COLO829 (cell line): ENCODE results near the gene BCL7C.
"Not testable (repeated sequence)": the region's sequence is repeated elsewhere in the genome, so short reads cannot be mapped to it uniquely, and the experiment has no call there.

Experiments used
- DNase-seq: peaks from one replicate; pipeline ENCODE4 v3.0.0; 2012; ENCODE audit warnings: low spot score

Gene BCL7C

DNA sequence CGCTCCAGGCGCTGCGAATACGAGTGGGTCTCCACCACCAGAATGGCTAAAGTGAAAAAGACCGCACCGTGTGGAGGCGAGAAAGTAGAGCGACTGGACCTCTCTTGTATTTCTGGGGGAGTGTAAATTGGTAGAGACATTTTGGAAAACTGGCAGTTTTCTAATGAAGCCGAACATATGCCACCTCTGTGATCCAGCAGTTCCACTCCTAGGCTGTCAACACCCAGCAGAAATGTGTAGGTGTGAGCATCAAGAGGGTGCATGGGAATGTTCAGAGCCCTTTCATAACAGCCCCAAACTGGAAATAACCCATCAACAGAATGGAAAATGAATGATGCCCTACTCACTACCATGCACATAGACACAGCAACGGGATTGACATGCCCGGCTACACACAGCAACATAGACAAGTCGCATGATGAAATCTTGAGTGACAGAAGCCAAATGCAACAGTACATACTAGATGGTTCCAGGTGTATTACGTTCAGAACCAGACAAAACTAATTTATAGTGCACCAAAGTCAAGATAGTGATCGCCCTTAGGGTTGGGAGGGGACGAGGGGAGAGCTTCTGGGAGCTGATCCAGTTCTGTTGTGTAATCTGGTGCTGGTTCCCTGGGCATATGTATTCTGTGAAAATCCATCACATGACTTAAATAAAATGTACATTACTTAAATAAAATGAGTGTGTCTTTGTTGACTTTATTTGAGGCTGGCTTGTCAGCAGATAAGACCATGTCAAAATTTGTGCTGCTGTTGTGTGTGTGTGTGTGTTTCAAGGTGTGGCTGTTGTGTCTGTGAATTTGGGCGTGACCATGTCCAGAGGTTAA, 877 bp upstream of the BCL7C start:
- no peak for DNase-seq

GRCh38 chr16:30893417-30893743, 497 bp downstream of the BCL7C start:
- no peak for DNase-seq

DNA sequence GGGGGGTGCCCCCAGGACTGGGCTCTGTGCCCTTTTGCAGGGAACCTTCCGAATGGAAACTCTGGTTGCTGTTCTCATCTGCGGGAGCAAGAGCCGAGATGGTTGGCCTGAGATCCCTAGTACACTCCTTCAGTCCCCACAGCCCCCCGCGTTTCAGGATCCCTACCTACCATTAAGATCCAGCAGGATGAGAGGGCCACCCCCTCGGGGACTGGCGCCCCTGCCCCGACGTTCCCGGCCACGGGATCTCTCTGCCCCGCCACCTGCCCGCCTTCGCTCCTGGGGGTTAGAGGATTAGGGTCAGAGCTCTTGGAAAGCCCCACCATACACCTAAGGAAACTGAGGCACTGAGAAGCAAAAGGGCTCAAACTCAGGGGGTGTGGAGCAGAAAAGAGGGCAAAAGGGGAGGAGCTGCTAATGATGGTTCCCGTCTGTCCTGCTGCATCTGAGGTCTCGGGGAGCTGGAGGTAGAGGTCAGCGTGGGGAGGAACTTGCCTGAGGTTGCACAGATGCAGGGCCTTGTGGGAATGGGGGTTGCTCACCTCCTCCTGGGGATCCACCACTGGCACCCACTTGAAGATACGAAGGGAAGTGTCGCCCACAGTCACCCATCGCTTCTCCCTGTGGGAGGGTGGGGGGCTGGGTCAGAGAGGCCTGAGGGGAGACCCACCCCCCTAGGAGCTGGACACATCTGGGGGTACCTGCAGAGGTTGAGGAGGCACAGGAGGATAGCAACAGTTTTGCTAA, 1.0 kb downstream of the BCL7C start:
- no peak for DNase-seq

- DNase-seq: not testable (repeated sequence)
Observed at GRCh38 chr16:30891043-30891823, 2.6 kb downstream of the BCL7C start.

GRCh38 chr16:30889721-30890120, 4.2 kb downstream of the BCL7C start:
- no peak for DNase-seq

- no peak for DNase-seq
Observed at GRCh38 chr16:30888856-30889499, 4.9 kb downstream of the BCL7C start.

- no peak for DNase-seq
Observed at GRCh38 chr16:30887927-30888326, 6.0 kb downstream of the BCL7C start.

- no peak for DNase-seq
Observed at GRCh38 chr16:30886145-30886544, 7.7 kb downstream of the BCL7C start.

GRCh38 chr16:30885196-30885595, 8.7 kb downstream of the BCL7C start:
- DNase-seq: no peak

DNA sequence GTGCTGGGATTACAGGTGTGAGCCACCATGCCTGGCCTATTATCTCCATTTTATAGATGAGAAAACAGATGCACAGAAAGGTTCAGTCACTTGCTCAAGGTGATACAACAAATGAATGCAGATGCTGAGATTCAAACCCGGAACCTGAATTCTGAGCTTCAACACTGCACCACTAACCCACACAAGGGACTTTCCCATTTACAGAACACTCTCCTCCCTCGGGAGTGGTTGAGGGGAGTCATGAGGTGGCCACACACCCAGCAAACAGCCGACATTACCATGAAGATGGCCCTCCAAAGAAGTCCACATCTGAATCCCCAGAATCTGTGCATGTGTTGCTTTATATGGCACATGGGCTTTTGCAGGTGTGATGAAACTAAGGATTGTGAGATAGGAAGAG, 9.1 kb downstream of the BCL7C start:
- no peak for DNase-seq

- DNase-seq: no peak
Observed at GRCh38 chr16:30882429-30883310, 11.2 kb downstream of the BCL7C start.

DNA sequence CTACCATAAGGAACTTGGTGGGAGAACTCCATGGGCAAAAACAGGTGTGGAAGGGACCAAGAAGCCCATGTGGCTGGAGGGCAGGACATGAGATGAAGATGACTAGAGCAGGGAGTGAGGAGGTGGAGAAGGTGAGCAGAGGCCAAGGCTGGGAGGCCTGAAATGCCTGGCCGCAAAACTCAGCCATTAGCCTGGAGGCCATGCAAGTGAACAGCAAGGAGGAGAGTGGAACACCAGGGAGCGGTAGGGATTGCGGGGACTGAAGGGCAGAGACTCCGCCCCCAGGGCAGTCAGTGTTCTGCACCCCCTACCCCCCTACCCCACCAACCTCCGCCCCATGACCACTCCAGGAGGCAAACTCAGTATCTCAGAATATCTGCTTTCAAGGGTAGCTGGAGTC, 17.0 kb downstream of the BCL7C start:
- DNase-seq: no peak

- DNase-seq: no peak
Observed at GRCh38 chr16:30875871-30876801, 17.7 kb downstream of the BCL7C start.

- peak; percentile 80 for DNase-seq
Observed at GRCh38 chr16:30874821-30875717, 18.8 kb downstream of the BCL7C start.

GRCh38 chr16:30874244-30874820, 19.5 kb downstream of the BCL7C start:
- no peak for DNase-seq

DNA sequence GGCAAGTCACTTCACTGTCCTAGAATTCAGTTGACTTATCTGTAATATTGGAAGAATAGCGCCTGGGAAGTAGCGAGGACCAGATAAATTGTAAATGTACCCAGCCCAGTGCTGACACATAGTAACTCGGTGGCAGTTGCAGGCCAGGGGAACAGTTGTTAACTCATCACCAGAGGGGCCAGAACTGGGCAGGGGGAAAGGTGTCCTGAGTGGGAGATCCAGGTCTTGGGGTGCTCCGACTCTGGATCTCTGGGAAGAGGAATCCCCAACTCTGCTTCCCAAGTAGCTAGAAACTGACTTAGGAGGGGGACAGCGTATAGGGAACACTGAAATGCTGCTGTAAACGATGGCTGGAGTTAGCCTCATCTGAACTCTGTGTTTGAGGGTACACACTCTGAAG, 23.0 kb downstream of the BCL7C start:
- no peak for DNase-seq

- no peak for DNase-seq
Observed at GRCh38 chr16:30867747-30868146, 26.1 kb downstream of the BCL7C start.

GRCh38 chr16:30866031-30866430, 27.8 kb downstream of the BCL7C start:
- no peak for DNase-seq

GRCh38 chr16:30863178-30863577, 30.7 kb downstream of the BCL7C start:
- DNase-seq: not testable (repeated sequence)
